IMR-90 (cell line): ENCODE measurements around the gene THYN1.
A peak's percentile ranks its signal among the peaks of the same experiment; 100 is the strongest.

Source experiments
- CEBPB ChIP-seq: IDR thresholded peaks from 2 replicates; pipeline ENCODE4 v1.6.1; 2012; ENCODE audit warnings: low read depth, low read length, improper control_type of control experiment
- MAFK ChIP-seq: IDR thresholded peaks from 2 replicates; pipeline ENCODE4 v1.6.1; 2012; ENCODE audit warnings: low read depth, low read length, improper control_type of control experiment
- NFE2L2 ChIP-seq: fragments of 150-350 bp; IDR thresholded peaks from 2 replicates; pipeline ENCODE4 v1.6.1; 2016; ENCODE audit warnings: low read depth, mild to moderate bottlenecking, low read length
- POLR2A ChIP-seq: IDR thresholded peaks from 2 replicates; pipeline ENCODE4 v1.6.1; 2012; ENCODE audit warnings: mild to moderate bottlenecking, low read depth, low read length
- RAD21 ChIP-seq: IDR thresholded peaks from 2 replicates; pipeline ENCODE4 v1.6.1; 2012; ENCODE audit warnings: low read length, improper control_type of control experiment
- RFX5 ChIP-seq: IDR thresholded peaks from 2 replicates; pipeline ENCODE4 v1.8.0; 2012; ENCODE audit warnings: low read depth, mild to moderate bottlenecking, low read length, moderate library complexity
- SMC3 ChIP-seq: fragments of 150-350 bp; IDR thresholded peaks from 2 replicates; pipeline ENCODE4 v1.6.1; 2016; ENCODE audit warnings: low read depth, mild to moderate bottlenecking, antibody characterized with exemption, low read length, moderate library complexity
- TF ChIP-seq, protein P1 (sequence below): conservative IDR thresholded peaks from 2 replicates; pipeline ENCODE4 v1.5.1; 2012; ENCODE audit warnings: mild to moderate bottlenecking, low read depth, low read length, improper control_type of control experiment
- TF ChIP-seq, protein P2 (sequence below): fragments of 150-350 bp; IDR thresholded peaks from 2 replicates; pipeline ENCODE4 v1.6.1; 2017; ENCODE audit warnings: mild to moderate bottlenecking, antibody characterized with exemption, low read length, low read depth

DNA sequence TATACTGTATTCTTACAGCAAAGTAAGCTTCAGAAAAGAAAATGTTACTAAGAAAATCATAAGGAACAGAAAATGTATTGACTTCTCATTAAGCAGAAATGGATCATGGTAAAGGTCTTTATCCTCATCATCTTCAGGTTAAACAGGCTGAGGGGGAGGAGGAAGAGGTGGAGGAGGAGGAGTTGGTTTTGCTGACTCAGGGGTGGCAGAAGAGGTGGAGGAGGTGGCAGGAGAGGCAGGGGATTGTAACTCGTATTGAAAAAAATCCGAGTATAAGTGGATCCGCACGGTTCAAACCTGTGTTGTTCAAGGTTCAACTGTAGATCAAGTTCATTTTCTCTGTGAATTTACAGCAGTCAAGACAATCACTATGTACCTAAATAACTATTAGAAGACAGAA, 36.0 kb upstream of the THYN1 start:
- TF ChIP-seq RAD21 (no peak), POLR2A (no peak), RFX5 (no peak), NFE2L2 (no peak), MAFK (peak; percentile 45; the same call in 1 of the 2 replicates), CEBPB (no peak), SMC3 (no peak)
- TF ChIP-seq, protein P1, sequence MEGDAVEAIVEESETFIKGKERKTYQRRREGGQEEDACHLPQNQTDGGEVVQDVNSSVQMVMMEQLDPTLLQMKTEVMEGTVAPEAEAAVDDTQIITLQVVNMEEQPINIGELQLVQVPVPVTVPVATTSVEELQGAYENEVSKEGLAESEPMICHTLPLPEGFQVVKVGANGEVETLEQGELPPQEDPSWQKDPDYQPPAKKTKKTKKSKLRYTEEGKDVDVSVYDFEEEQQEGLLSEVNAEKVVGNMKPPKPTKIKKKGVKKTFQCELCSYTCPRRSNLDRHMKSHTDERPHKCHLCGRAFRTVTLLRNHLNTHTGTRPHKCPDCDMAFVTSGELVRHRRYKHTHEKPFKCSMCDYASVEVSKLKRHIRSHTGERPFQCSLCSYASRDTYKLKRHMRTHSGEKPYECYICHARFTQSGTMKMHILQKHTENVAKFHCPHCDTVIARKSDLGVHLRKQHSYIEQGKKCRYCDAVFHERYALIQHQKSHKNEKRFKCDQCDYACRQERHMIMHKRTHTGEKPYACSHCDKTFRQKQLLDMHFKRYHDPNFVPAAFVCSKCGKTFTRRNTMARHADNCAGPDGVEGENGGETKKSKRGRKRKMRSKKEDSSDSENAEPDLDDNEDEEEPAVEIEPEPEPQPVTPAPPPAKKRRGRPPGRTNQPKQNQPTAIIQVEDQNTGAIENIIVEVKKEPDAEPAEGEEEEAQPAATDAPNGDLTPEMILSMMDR: no peak
- TF ChIP-seq, protein P2, sequence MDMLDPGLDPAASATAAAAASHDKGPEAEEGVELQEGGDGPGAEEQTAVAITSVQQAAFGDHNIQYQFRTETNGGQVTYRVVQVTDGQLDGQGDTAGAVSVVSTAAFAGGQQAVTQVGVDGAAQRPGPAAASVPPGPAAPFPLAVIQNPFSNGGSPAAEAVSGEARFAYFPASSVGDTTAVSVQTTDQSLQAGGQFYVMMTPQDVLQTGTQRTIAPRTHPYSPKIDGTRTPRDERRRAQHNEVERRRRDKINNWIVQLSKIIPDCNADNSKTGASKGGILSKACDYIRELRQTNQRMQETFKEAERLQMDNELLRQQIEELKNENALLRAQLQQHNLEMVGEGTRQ: no peak
